SK-N-SH treated with all-trans-retinoic acid at 6 μM for 48 hours (cell line): ENCODE measurements around the gene GGT7.

Experiments used
- ATAC-seq: fragments of 200-7000 bp; cut with Tn5 transposase; 3 replicates; pipeline ENCODE4 v1.9.1; 2020; ENCODE audit warnings: mild to moderate bottlenecking, moderate library complexity
- ARNTL ChIP-seq: fragments of 450-650 bp; formaldehyde crosslinking; IDR thresholded peaks from 2 replicates; pipeline ENCODE4 v1.5.0; 2020; ENCODE audit warnings: low read depth, mild to moderate bottlenecking, moderate library complexity, borderline replicate concordance
- BACH2 ChIP-seq: fragments of 250-450 bp; sonication (Bioruptor Pico); IDR thresholded peaks from 2 replicates; pipeline ENCODE4 v1.9.0; 2021; ENCODE audit warnings: mild to moderate bottlenecking, borderline replicate concordance
- CSDC2 ChIP-seq: fragments of 250-450 bp; sonication (Bioruptor Pico); IDR thresholded peaks from 2 replicates; pipeline ENCODE4 v1.5.0; 2020; ENCODE audit warnings: mild to moderate bottlenecking, moderate library complexity
- CSRNP3 ChIP-seq: fragments of 250-450 bp; sonication (Bioruptor Pico); IDR thresholded peaks from 2 replicates; pipeline ENCODE4 v1.5.1; 2021; ENCODE audit warnings: mild to moderate bottlenecking, moderate library complexity
- ESRRG ChIP-seq: fragments of 250-450 bp; sonication (Bioruptor Pico); IDR thresholded peaks from 2 replicates; pipeline ENCODE4 v1.6.1; 2021; ENCODE audit warnings: mild to moderate bottlenecking
- GLIS3 ChIP-seq: fragments of 250-450 bp; sonication (Bioruptor Pico); IDR thresholded peaks from 2 replicates; pipeline ENCODE4 v1.5.0; 2020; ENCODE audit warnings: mild to moderate bottlenecking, moderate library complexity
- ISL1 ChIP-seq: fragments of 250-450 bp; sonication (Bioruptor Pico); IDR thresholded peaks from 2 replicates; pipeline ENCODE4 v2.1.2; 2022; ENCODE audit warnings: mild to moderate bottlenecking, moderate library complexity
- PATZ1 ChIP-seq: fragments of 250-450 bp; sonication (Bioruptor Pico); IDR thresholded peaks from 2 replicates; pipeline ENCODE4 v1.8.0; 2020; ENCODE audit warnings: mild to moderate bottlenecking, moderate library complexity, borderline replicate concordance
- RARB ChIP-seq: fragments of 250-450 bp; sonication (Bioruptor Pico); IDR thresholded peaks from 2 replicates; pipeline ENCODE4 v1.8.0; 2021; ENCODE audit warnings: mild to moderate bottlenecking, moderate library complexity
- SNAI2 ChIP-seq: fragments of 250-450 bp; sonication (Bioruptor Pico); IDR thresholded peaks from 2 replicates; pipeline ENCODE4 v1.5.0; 2020; ENCODE audit warnings: mild to moderate bottlenecking, moderate library complexity
- TCF4 ChIP-seq: fragments of 250-450 bp; sonication (Bioruptor Pico); IDR thresholded peaks from 2 replicates; pipeline ENCODE4 v1.8.0; 2021; ENCODE audit warnings: mild to moderate bottlenecking, moderate library complexity, borderline replicate concordance
- TOX ChIP-seq: fragments of 250-450 bp; sonication (Bioruptor Pico); IDR thresholded peaks from 2 replicates; pipeline ENCODE4 v1.8.0; 2021; ENCODE audit warnings: mild to moderate bottlenecking, moderate library complexity, borderline replicate concordance
- TSHZ2 ChIP-seq: fragments of 250-450 bp; sonication (Bioruptor Pico); IDR thresholded peaks from 2 replicates; pipeline ENCODE4 v1.5.0; 2020; ENCODE audit warnings: mild to moderate bottlenecking, moderate library complexity
- ZC3H10 ChIP-seq: fragments of 250-450 bp; sonication (Bioruptor Pico); IDR thresholded peaks from 2 replicates; pipeline ENCODE4 v1.5.1; 2021; ENCODE audit warnings: mild to moderate bottlenecking, moderate library complexity
- ZFP3 ChIP-seq: fragments of 250-450 bp; sonication (Bioruptor Pico); IDR thresholded peaks from 2 replicates; pipeline ENCODE4 v1.5.0; 2020; ENCODE audit warnings: mild to moderate bottlenecking, moderate library complexity
- ZFP30 ChIP-seq: fragments of 450-650 bp; formaldehyde crosslinking; IDR thresholded peaks from 2 replicates; pipeline ENCODE4 v1.5.0; 2022; ENCODE audit warnings: mild to moderate bottlenecking, moderate library complexity
- ZNF70 ChIP-seq: fragments of 450-650 bp; formaldehyde crosslinking; IDR thresholded peaks from 2 replicates; pipeline ENCODE4 v1.5.0; 2020; ENCODE audit warnings: mild to moderate bottlenecking, moderate library complexity
- ZNF8 ChIP-seq: fragments of 450-650 bp; formaldehyde crosslinking; IDR thresholded peaks from 2 replicates; pipeline ENCODE4 v1.5.0; 2020; ENCODE audit warnings: mild to moderate bottlenecking, moderate library complexity
- TF ChIP-seq, protein P1 (sequence below): fragments of 250-450 bp; sonication (Bioruptor Pico); IDR thresholded peaks from 2 replicates; pipeline ENCODE4 v1.8.0; 2021; ENCODE audit warnings: low read depth, mild to moderate bottlenecking, moderate library complexity, borderline replicate concordance
- TF ChIP-seq, protein P2 (sequence below): fragments of 250-450 bp; sonication (Bioruptor Pico); IDR thresholded peaks from 2 replicates; pipeline ENCODE4 v1.5.1; 2020; ENCODE audit warnings: low read depth, mild to moderate bottlenecking, moderate library complexity

Gene GGT7

GRCh38 chr20:34892671-34893070 is 20.0 kb upstream of the GGT7 start:
- TF ChIP-seq TCF4 (no peak), BACH2 (CRISPR knock-in tag) (no peak), ARNTL (no peak), ISL1 (no peak), ESRRG (CRISPR knock-in tag) (no peak), CSDC2 (CRISPR knock-in tag) (no peak), ZNF70 (CRISPR knock-in tag) (no peak), GLIS3 (CRISPR knock-in tag) (no peak), TSHZ2 (no peak), TOX (CRISPR knock-in tag) (no peak), RARB (CRISPR knock-in tag) (no peak), CSRNP3 (CRISPR knock-in tag) (no peak)
- no peak for ATAC-seq

GRCh38 chr20:34891166-34892062 is 18.8 kb upstream of the GGT7 start:
- no peak for ATAC-seq
- no peak for TF ChIP-seq TOX (CRISPR knock-in tag)
- TF ChIP-seq RARB (CRISPR knock-in tag): no peak
- no peak for TF ChIP-seq ZNF8 (CRISPR knock-in tag)
- no peak for TF ChIP-seq BACH2 (CRISPR knock-in tag)
- no peak for TF ChIP-seq ZFP30 (CRISPR knock-in tag)
- TF ChIP-seq ZC3H10 (CRISPR knock-in tag): no peak
- TF ChIP-seq CSDC2 (CRISPR knock-in tag): no peak
- TF ChIP-seq ISL1: no peak
- TF ChIP-seq, protein P1, sequence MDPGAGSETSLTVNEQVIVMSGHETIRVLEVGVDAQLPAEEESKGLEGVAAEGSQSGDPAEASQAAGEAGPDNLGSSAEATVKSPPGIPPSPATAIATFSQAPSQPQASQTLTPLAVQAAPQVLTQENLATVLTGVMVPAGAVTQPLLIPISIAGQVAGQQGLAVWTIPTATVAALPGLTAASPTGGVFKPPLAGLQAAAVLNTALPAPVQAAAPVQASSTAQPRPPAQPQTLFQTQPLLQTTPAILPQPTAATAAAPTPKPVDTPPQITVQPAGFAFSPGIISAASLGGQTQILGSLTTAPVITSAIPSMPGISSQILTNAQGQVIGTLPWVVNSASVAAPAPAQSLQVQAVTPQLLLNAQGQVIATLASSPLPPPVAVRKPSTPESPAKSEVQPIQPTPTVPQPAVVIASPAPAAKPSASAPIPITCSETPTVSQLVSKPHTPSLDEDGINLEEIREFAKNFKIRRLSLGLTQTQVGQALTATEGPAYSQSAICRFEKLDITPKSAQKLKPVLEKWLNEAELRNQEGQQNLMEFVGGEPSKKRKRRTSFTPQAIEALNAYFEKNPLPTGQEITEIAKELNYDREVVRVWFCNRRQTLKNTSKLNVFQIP (CRISPR knock-in tag): no peak

GRCh38 chr20:34888468-34888867 is 15.8 kb upstream of the GGT7 start:
- ATAC-seq: no peak
- TF ChIP-seq BACH2 (CRISPR knock-in tag): no peak
- no peak for TF ChIP-seq ARNTL
- TF ChIP-seq RARB (CRISPR knock-in tag): no peak

DNA sequence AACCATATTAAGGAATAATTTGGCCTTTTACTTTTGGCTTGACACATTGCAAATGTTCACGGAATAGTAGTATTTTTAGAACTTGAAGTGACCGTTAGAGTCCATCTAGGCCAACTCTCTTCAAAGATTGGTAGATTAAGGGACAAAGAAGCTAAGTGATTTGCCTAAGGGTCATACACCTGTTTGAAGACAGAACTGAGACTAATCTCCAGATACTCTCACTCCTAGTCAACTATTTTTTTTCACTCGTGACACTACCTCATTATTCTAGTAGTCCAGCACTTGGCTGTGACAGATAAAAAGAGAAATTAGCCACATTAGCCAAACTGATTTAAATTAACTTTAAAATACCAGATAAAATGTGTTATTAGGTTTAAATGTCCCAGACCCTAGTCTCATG is 14.4 kb upstream of the GGT7 start:
- ATAC-seq: no peak
- TF ChIP-seq ZC3H10 (CRISPR knock-in tag) (no peak), ARNTL (no peak), TSHZ2 (no peak), SNAI2 (CRISPR knock-in tag) (no peak), GLIS3 (CRISPR knock-in tag) (no peak), ISL1 (no peak), TCF4 (no peak), ZNF8 (CRISPR knock-in tag) (no peak), RARB (CRISPR knock-in tag) (no peak), BACH2 (CRISPR knock-in tag) (no peak), PATZ1 (CRISPR knock-in tag) (no peak), ZFP30 (CRISPR knock-in tag) (no peak), ZFP3 (CRISPR knock-in tag) (no peak)
- TF ChIP-seq, protein P1 (CRISPR knock-in tag): no peak
- TF ChIP-seq, protein P2, sequence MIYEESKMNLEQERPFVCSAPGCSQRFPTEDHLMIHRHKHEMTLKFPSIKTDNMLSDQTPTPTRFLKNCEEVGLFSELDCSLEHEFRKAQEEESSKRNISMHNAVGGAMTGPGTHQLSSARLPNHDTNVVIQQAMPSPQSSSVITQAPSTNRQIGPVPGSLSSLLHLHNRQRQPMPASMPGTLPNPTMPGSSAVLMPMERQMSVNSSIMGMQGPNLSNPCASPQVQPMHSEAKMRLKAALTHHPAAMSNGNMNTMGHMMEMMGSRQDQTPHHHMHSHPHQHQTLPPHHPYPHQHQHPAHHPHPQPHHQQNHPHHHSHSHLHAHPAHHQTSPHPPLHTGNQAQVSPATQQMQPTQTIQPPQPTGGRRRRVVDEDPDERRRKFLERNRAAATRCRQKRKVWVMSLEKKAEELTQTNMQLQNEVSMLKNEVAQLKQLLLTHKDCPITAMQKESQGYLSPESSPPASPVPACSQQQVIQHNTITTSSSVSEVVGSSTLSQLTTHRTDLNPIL (CRISPR knock-in tag): no peak
